Lower leg skin (tissue), 3 donors: ENCODE data around the gene DNAJC16.

Experiments used
- POLR2A ChIP-seq, 2 donors: fragments of 450-650 bp; IDR thresholded peaks; one replicate each; pipeline ENCODE4 v1.6.1; 2016 to 2017; ENCODE audit warnings: antibody characterized with exemption in 2 of 2, mild to moderate bottlenecking in 1 of 2, moderate library complexity in 1 of 2
- TF ChIP-seq, protein P1 (sequence below), 3 donors: fragments of 450-650 bp; IDR thresholded peaks; one replicate each; pipeline ENCODE4 v1.5.1; 2016; ENCODE audit warnings: antibody characterized with exemption in 3 of 3, mild to moderate bottlenecking in 3 of 3, moderate library complexity in 2 of 3

DNA sequence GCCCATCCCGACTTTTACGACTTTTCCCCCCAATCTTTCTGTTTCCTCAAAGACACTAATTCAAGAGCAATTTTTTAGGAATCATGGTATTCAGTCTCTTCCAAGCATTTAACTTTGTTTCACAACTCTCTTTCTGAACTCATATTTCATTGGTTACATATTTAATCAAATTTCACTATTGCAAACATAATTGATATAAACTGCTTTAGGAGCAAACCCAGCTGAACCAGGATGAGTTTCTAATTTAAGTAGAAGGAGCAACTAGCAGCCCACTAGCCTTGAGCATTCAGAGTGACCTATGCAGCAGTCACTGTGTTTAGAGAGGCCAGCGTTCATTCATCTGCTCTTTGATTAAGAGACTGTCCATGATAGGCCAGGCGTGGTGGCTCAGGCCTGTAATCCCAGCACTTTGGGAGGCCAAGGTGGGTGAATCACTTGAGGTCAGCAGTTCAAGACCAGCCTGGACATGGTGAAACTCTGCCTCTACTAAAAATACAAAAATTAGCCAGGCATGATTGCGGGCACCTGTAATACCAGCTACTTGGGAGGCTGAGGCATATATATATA is 48.9 kb upstream of the DNAJC16 start:
- TF ChIP-seq, protein P1, sequence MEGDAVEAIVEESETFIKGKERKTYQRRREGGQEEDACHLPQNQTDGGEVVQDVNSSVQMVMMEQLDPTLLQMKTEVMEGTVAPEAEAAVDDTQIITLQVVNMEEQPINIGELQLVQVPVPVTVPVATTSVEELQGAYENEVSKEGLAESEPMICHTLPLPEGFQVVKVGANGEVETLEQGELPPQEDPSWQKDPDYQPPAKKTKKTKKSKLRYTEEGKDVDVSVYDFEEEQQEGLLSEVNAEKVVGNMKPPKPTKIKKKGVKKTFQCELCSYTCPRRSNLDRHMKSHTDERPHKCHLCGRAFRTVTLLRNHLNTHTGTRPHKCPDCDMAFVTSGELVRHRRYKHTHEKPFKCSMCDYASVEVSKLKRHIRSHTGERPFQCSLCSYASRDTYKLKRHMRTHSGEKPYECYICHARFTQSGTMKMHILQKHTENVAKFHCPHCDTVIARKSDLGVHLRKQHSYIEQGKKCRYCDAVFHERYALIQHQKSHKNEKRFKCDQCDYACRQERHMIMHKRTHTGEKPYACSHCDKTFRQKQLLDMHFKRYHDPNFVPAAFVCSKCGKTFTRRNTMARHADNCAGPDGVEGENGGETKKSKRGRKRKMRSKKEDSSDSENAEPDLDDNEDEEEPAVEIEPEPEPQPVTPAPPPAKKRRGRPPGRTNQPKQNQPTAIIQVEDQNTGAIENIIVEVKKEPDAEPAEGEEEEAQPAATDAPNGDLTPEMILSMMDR (IDR thresholded peaks at IDR 0.05) = no peak
- TF ChIP-seq POLR2A (IDR thresholded peaks at IDR 0.05) = no peak
